ENCODE data around the gene RBM45.

RBM45 gene

DNA sequence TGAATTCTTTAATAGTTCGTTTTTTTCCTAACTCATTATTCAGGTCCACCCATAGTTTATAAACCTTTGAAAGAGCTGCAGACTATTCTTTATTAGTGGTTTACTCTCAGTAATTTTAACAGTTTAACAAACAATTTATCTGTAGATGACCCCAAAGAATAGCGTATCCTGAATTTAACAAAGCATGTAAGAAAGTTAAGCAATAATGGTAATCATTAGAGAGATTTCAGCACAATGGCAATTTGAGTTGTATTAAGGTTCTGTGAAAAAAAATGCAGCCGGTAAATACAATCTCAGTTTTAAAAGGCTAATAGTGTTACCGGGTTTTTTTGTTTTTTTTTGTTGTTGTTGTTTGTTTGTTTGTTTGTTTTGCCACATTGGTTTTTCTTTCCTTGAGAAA, 40.3 kb downstream of the RBM45 start:
- TF ChIP-seq EP300 (IDR thresholded peaks at IDR 0.05; ENCODE audit: borderline replicate concordance) (no peak), CREB1 (IDR thresholded peaks at IDR 0.05; ENCODE audit: low read depth) (no peak), TAF1 (IDR thresholded peaks at IDR 0.05; ENCODE audit: low read depth) (no peak), ZBTB7A (IDR thresholded peaks at IDR 0.05; ENCODE audit: low read depth) (no peak), TEAD4 (IDR thresholded peaks at IDR 0.05) (no peak), EGR1 (IDR thresholded peaks at IDR 0.05) (no peak), FOXM1 (IDR thresholded peaks at IDR 0.05; ENCODE audit: borderline replicate concordance, low read depth) (no peak), RAD21 (IDR thresholded peaks at IDR 0.05; ENCODE audit: low read depth) (no peak), YY1 (IDR thresholded peaks at IDR 0.05; ENCODE audit: low read depth) (no peak), CEBPB (IDR thresholded peaks at IDR 0.05) (no peak), TCF12 (IDR thresholded peaks at IDR 0.05; ENCODE audit: low read depth) (no peak), NFIC (IDR thresholded peaks at IDR 0.05) (no peak)
- TF ChIP-seq, protein P1, sequence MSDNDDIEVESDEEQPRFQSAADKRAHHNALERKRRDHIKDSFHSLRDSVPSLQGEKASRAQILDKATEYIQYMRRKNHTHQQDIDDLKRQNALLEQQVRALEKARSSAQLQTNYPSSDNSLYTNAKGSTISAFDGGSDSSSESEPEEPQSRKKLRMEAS (IDR thresholded peaks at IDR 0.05): no peak
- TF ChIP-seq, protein P2, sequence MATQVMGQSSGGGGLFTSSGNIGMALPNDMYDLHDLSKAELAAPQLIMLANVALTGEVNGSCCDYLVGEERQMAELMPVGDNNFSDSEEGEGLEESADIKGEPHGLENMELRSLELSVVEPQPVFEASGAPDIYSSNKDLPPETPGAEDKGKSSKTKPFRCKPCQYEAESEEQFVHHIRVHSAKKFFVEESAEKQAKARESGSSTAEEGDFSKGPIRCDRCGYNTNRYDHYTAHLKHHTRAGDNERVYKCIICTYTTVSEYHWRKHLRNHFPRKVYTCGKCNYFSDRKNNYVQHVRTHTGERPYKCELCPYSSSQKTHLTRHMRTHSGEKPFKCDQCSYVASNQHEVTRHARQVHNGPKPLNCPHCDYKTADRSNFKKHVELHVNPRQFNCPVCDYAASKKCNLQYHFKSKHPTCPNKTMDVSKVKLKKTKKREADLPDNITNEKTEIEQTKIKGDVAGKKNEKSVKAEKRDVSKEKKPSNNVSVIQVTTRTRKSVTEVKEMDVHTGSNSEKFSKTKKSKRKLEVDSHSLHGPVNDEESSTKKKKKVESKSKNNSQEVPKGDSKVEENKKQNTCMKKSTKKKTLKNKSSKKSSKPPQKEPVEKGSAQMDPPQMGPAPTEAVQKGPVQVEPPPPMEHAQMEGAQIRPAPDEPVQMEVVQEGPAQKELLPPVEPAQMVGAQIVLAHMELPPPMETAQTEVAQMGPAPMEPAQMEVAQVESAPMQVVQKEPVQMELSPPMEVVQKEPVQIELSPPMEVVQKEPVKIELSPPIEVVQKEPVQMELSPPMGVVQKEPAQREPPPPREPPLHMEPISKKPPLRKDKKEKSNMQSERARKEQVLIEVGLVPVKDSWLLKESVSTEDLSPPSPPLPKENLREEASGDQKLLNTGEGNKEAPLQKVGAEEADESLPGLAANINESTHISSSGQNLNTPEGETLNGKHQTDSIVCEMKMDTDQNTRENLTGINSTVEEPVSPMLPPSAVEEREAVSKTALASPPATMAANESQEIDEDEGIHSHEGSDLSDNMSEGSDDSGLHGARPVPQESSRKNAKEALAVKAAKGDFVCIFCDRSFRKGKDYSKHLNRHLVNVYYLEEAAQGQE (IDR thresholded peaks at IDR 0.05; ENCODE audit: low read depth): no peak
- TF ChIP-seq, protein P3, sequence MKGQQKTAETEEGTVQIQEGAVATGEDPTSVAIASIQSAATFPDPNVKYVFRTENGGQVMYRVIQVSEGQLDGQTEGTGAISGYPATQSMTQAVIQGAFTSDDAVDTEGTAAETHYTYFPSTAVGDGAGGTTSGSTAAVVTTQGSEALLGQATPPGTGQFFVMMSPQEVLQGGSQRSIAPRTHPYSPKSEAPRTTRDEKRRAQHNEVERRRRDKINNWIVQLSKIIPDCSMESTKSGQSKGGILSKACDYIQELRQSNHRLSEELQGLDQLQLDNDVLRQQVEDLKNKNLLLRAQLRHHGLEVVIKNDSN (IDR thresholded peaks at IDR 0.05): no peak

DNA sequence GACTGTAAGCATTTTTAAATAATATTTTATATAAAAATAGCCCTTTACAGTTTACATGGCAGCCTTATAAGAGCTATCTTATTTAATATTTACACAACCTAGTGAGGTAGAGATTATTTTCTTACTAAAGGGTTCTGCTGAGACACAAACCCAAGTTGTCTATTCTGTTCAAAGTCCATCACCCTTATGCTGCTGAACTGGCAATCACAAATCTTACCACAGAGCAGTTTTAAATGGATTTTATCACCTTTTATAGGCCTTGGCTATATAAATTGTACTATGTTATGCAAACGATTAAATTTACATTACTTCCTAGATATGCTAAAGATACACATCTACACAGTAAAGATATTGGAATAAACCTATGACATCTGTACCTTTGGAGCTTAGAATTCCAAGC, 40.7 kb downstream of the RBM45 start:
- TF ChIP-seq, protein P1 (IDR thresholded peaks at IDR 0.05): no peak
- TF ChIP-seq TEAD4 (IDR thresholded peaks at IDR 0.05) (no peak), CEBPB (IDR thresholded peaks at IDR 0.05) (no peak), YY1 (IDR thresholded peaks at IDR 0.05; ENCODE audit: low read depth) (no peak), ZBTB7A (IDR thresholded peaks at IDR 0.05; ENCODE audit: low read depth) (no peak), NFIC (IDR thresholded peaks at IDR 0.05) (no peak), EP300 (IDR thresholded peaks at IDR 0.05; ENCODE audit: borderline replicate concordance) (no peak), TCF12 (IDR thresholded peaks at IDR 0.05; ENCODE audit: low read depth) (no peak), EGR1 (IDR thresholded peaks at IDR 0.05) (no peak), FOXM1 (IDR thresholded peaks at IDR 0.05; ENCODE audit: borderline replicate concordance, low read depth) (no peak), RAD21 (IDR thresholded peaks at IDR 0.05; ENCODE audit: low read depth) (no peak)
- TF ChIP-seq, protein P3 (IDR thresholded peaks at IDR 0.05): no peak
- TF ChIP-seq, protein P2 (IDR thresholded peaks at IDR 0.05; ENCODE audit: low read depth): no peak

DNA sequence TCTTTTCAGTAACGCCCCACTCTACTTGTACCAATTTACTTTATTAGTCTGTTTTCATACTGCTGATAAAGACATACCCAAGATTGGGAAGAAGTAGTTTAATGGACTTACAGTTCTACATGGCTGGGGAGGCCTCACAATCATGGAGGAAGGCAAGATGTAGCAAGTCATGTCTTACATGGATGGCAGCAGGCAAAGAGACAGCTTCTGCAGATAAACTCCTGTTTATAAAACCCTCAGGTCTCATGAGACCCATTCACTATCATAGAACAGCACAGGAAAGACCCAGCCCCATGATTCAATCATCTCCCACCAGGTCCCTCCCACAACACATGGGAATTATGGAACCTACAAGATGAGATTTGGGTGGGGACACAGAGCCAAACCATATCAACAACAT, 43.3 kb downstream of the RBM45 start:
- TF ChIP-seq EGR1 (IDR thresholded peaks at IDR 0.05) (no peak), YY1 (IDR thresholded peaks at IDR 0.05; ENCODE audit: low read depth) (no peak), TCF12 (IDR thresholded peaks at IDR 0.05; ENCODE audit: low read depth) (no peak), NFIC (IDR thresholded peaks at IDR 0.05) (no peak), ZBTB7A (IDR thresholded peaks at IDR 0.05; ENCODE audit: low read depth) (no peak), TEAD4 (IDR thresholded peaks at IDR 0.05) (no peak), RAD21 (IDR thresholded peaks at IDR 0.05; ENCODE audit: low read depth) (no peak), FOXM1 (IDR thresholded peaks at IDR 0.05; ENCODE audit: borderline replicate concordance, low read depth) (no peak), CEBPB (IDR thresholded peaks at IDR 0.05) (no peak)

DNA sequence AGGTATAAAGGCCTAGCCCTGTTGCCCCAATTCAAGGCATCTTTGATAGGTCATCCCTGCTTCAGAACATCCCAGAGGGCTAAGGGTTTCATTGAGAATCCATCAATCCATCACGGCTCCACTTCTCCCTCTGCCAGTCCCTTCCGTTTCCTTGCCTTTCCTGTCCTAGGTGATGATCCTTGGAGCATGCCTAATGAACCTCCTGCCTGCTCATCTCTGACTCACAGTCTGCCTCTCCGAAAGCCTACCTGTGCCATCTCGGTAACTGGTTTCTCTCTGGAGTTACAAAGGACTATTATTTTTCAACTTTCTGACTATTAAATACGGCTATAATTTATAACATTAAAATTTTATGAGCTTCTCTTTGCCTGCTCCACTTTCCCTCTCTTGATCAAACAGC, 45.3 kb downstream of the RBM45 start:
- TF ChIP-seq, protein P2 (IDR thresholded peaks at IDR 0.05; ENCODE audit: low read depth): no peak
- TF ChIP-seq ZBTB7A (IDR thresholded peaks at IDR 0.05; ENCODE audit: low read depth) (no peak), NFIC (IDR thresholded peaks at IDR 0.05) (no peak), TEAD4 (IDR thresholded peaks at IDR 0.05) (no peak), TAF1 (IDR thresholded peaks at IDR 0.05; ENCODE audit: low read depth) (no peak), CREB1 (IDR thresholded peaks at IDR 0.05; ENCODE audit: low read depth) (no peak), EP300 (IDR thresholded peaks at IDR 0.05; ENCODE audit: borderline replicate concordance) (no peak), YY1 (IDR thresholded peaks at IDR 0.05; ENCODE audit: low read depth) (no peak), TCF12 (IDR thresholded peaks at IDR 0.05; ENCODE audit: low read depth) (no peak), CEBPB (IDR thresholded peaks at IDR 0.05) (no peak), RAD21 (IDR thresholded peaks at IDR 0.05; ENCODE audit: low read depth) (no peak), FOXM1 (IDR thresholded peaks at IDR 0.05; ENCODE audit: borderline replicate concordance, low read depth) (no peak)
- TF ChIP-seq, protein P3 (IDR thresholded peaks at IDR 0.05): no peak
